H1 (cell line): ENCODE results near the gene MAPKAP1.
A peak's percentile ranks its signal among the peaks of the same experiment; 100 is the strongest.

Source experiments
- EGR1 ChIP-seq: IDR thresholded peaks from 2 replicates; pipeline ENCODE4 v1.6.1; 2011; ENCODE audit warnings: low read depth, low read length, borderline replicate concordance
- RAD21 ChIP-seq, 2 experiments: IDR thresholded peaks in 1 of 2; conservative IDR thresholded peaks in 1 of 2; 2 replicates each; pipeline ENCODE4 v1.6.1; 2011; ENCODE audit warnings: low read depth in 2 of 2, low read length in 2 of 2, improper control_type of control experiment in 1 of 2, inconsistent platforms in 1 of 2, mild to moderate bottlenecking in 1 of 2, moderate library complexity in 1 of 2
- RFX5 ChIP-seq: IDR thresholded peaks from 2 replicates; pipeline ENCODE4 v1.6.1; 2011; ENCODE audit warnings: low read depth, low read length, improper control_type of control experiment, borderline replicate concordance
- TEAD4 ChIP-seq: IDR thresholded peaks from 2 replicates; pipeline ENCODE4 v1.6.1; 2012; ENCODE audit warnings: low read depth, low read length, inconsistent platforms, mixed read lengths
- TF ChIP-seq, protein P1 (sequence below), 3 experiments: IDR thresholded peaks; 1 replicate in 2 of 3; 2 replicates in 1 of 3; pipeline versions ENCODE4 v1.5.1 to v1.6.1; 2011; ENCODE audit warnings: low read length in 3 of 3, mild to moderate bottlenecking in 3 of 3, inconsistent platforms in 2 of 3, low read depth in 1 of 3, moderate library complexity in 1 of 3; ENCODE audit not compliant: insufficient read depth in 1 of 3; ENCODE audit errors: control extremely low read depth in 1 of 3

- TF ChIP-seq TEAD4 (no peak), RAD21 (IDR thresholded peaks at IDR 0.05 in 1 of 2, conservative IDR thresholded peaks at IDR 0.05 in 1 of 2; ENCODE audit: low read depth in 2 of 2, low read length in 2 of 2) (peak; percentile 47 to 59), RFX5 (no peak), EGR1 (no peak)
- TF ChIP-seq, protein P1, sequence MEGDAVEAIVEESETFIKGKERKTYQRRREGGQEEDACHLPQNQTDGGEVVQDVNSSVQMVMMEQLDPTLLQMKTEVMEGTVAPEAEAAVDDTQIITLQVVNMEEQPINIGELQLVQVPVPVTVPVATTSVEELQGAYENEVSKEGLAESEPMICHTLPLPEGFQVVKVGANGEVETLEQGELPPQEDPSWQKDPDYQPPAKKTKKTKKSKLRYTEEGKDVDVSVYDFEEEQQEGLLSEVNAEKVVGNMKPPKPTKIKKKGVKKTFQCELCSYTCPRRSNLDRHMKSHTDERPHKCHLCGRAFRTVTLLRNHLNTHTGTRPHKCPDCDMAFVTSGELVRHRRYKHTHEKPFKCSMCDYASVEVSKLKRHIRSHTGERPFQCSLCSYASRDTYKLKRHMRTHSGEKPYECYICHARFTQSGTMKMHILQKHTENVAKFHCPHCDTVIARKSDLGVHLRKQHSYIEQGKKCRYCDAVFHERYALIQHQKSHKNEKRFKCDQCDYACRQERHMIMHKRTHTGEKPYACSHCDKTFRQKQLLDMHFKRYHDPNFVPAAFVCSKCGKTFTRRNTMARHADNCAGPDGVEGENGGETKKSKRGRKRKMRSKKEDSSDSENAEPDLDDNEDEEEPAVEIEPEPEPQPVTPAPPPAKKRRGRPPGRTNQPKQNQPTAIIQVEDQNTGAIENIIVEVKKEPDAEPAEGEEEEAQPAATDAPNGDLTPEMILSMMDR (IDR thresholded peaks at IDR 0.05; ENCODE audit: control extremely low read depth in 1 of 3, insufficient read depth in 1 of 3, low read depth in 1 of 3, low read length in 3 of 3), result peak in 2 of 3 experiments; percentile 29 to 33; a peak in 2 of 4 replicates
Observed at GRCh38 chr9:125601961-125602360, 105.0 kb downstream of the MAPKAP1 start.
